Measurements from ENCODE around the gene LIG1.

LIG1 gene

GRCh38 chr19:48170817-48171347 lies 738 bp upstream of the LIG1 start:
- Histone ChIP-seq H3K36me3 (ENCODE audit: insufficient read depth, low read length) (peaks cover 24% of the 10 kb centered on the region; the same call in 1 of the 2 replicates), H4K20me1 (ENCODE audit: insufficient read depth, low read length) (no peaks in the 10 kb centered on the region), H3K27ac (ENCODE audit: low read depth, low read length, poor library complexity, severe bottlenecking) (peak overlapping the region; percentile 50), H3K4me3 (ENCODE audit: low read depth, low read length, poor library complexity, severe bottlenecking) (peak overlapping the region; percentile 96), H3K4me1 (ENCODE audit: insufficient read depth, low read length, severe bottlenecking) (peaks cover 31% of the 10 kb centered on the region), H3K9me2 (ENCODE audit: low read depth, low read length) (no peaks in the 10 kb centered on the region), H3K9ac (ENCODE audit: low read length) (peak overlapping the region; percentile 94), H3K79me2 (ENCODE audit: insufficient read depth, low read length) (peaks cover 24% of the 10 kb centered on the region), H3F3A (ENCODE audit: insufficient read depth, low read length) (no peaks in the 10 kb centered on the region), H3K27me3 (ENCODE audit: insufficient read depth, low read length) (no peaks in the 10 kb centered on the region), H3K4me2 (ENCODE audit: low read length) (peak overlapping the region; percentile 97), H2AFZ (ENCODE audit: low read length) (no peak overlapping the region), H3K9me3 (ENCODE audit: low read length) (no peaks in the 10 kb centered on the region)
- TF ChIP-seq, protein P1, sequence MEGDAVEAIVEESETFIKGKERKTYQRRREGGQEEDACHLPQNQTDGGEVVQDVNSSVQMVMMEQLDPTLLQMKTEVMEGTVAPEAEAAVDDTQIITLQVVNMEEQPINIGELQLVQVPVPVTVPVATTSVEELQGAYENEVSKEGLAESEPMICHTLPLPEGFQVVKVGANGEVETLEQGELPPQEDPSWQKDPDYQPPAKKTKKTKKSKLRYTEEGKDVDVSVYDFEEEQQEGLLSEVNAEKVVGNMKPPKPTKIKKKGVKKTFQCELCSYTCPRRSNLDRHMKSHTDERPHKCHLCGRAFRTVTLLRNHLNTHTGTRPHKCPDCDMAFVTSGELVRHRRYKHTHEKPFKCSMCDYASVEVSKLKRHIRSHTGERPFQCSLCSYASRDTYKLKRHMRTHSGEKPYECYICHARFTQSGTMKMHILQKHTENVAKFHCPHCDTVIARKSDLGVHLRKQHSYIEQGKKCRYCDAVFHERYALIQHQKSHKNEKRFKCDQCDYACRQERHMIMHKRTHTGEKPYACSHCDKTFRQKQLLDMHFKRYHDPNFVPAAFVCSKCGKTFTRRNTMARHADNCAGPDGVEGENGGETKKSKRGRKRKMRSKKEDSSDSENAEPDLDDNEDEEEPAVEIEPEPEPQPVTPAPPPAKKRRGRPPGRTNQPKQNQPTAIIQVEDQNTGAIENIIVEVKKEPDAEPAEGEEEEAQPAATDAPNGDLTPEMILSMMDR (IDR thresholded peaks at IDR 0.05; ENCODE audit: low read length) = no peak
- TF ChIP-seq EZH2 (IDR thresholded peaks at IDR 0.05; ENCODE audit: borderline replicate concordance, low read length) = no peak

DNA sequence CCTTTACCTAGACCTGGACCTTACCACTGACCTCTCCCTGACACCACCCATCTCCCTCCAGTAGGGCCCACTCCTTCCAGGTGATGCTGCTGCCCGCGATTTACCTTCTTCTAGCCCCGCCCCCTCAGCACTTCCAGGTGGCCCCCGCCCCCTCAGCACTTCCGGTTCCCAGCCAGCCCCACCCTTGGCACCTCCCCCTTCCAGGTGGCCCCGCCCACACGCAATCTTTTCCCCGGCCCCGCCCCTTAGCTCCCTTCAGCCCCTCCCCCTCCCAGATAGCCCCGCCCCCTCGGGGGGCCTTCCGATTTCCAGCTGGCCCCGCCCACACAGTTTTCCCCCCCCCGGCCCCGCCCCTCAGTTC lies 586 bp downstream of the LIG1 start:
- H2AFZ ChIP-seq (ENCODE audit: low read length) = no peak overlapping the region
- H3K27me3 ChIP-seq (ENCODE audit: insufficient read depth, low read length) = no peaks in the 10 kb centered on the region
- no peaks in the 10 kb centered on the region for H3F3A ChIP-seq (ENCODE audit: insufficient read depth, low read length)
- H3K4me3 ChIP-seq (ENCODE audit: low read depth, low read length, poor library complexity, severe bottlenecking) = peak overlapping the region; percentile 96
- H3K9ac ChIP-seq (ENCODE audit: low read length) = peak overlapping the region; percentile 94
- H3K27ac ChIP-seq (ENCODE audit: low read depth, low read length, poor library complexity, severe bottlenecking) = peak overlapping the region; percentile 79
- peaks cover 31% of the 10 kb centered on the region; the same call in 1 of the 2 replicates for H3K36me3 ChIP-seq (ENCODE audit: insufficient read depth, low read length)
- H3K79me2 ChIP-seq (ENCODE audit: insufficient read depth, low read length) = peaks cover 24% of the 10 kb centered on the region
- peak overlapping the region; percentile 97 for H3K4me2 ChIP-seq (ENCODE audit: low read length)
- H4K20me1 ChIP-seq (ENCODE audit: insufficient read depth, low read length) = no peaks in the 10 kb centered on the region
- H3K9me3 ChIP-seq (ENCODE audit: low read length) = no peaks in the 10 kb centered on the region
- peaks cover 31% of the 10 kb centered on the region for H3K4me1 ChIP-seq (ENCODE audit: insufficient read depth, low read length, severe bottlenecking)
- H3K9me2 ChIP-seq (ENCODE audit: low read depth, low read length) = no peaks in the 10 kb centered on the region
- TF ChIP-seq EZH2 (IDR thresholded peaks at IDR 0.05; ENCODE audit: borderline replicate concordance, low read length) = no peak
- TF ChIP-seq, protein P1 (IDR thresholded peaks at IDR 0.05; ENCODE audit: low read length) = no peak

DNA sequence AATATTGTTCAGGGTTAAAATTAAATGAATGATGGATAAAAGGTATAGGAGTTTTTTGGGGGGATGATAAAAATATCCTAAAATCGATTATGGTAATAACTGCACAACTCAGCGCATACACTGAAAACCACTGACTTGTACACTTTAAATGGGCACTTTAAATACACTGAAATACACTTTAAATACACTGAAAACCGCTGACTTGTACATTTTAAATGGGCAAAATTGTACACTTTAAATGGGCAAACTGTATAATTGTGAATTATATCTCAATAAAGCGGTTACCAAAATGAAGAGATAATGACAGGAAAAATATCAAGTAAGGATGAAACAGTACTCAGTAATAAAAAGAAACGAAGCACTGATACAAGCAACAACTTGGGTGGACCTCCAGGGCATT lies 1.5 kb downstream of the LIG1 start:
- Histone ChIP-seq H3K9ac (ENCODE audit: low read length) (no peak overlapping the region; the same call in 1 of the 2 replicates), H3K4me1 (ENCODE audit: insufficient read depth, low read length, severe bottlenecking) (peaks cover 31% of the 10 kb centered on the region), H3F3A (ENCODE audit: insufficient read depth, low read length) (no peaks in the 10 kb centered on the region), H3K9me2 (ENCODE audit: low read depth, low read length) (no peaks in the 10 kb centered on the region), H2AFZ (ENCODE audit: low read length) (no peak overlapping the region), H3K4me2 (ENCODE audit: low read length) (peak overlapping the region; percentile 74), H3K9me3 (ENCODE audit: low read length) (no peaks in the 10 kb centered on the region), H3K36me3 (ENCODE audit: insufficient read depth, low read length) (peaks cover 33% of the 10 kb centered on the region; the same call in 1 of the 2 replicates), H3K79me2 (ENCODE audit: insufficient read depth, low read length) (peaks cover 24% of the 10 kb centered on the region), H3K4me3 (ENCODE audit: low read depth, low read length, poor library complexity, severe bottlenecking) (peak overlapping the region; percentile 96), H4K20me1 (ENCODE audit: insufficient read depth, low read length) (no peaks in the 10 kb centered on the region), H3K27me3 (ENCODE audit: insufficient read depth, low read length) (no peaks in the 10 kb centered on the region), H3K27ac (ENCODE audit: low read depth, low read length, poor library complexity, severe bottlenecking) (no peak overlapping the region)
- TF ChIP-seq, protein P1 (IDR thresholded peaks at IDR 0.05; ENCODE audit: low read length) = no peak
- no peak for TF ChIP-seq EZH2 (IDR thresholded peaks at IDR 0.05; ENCODE audit: borderline replicate concordance, low read length)

Measured in OCI-LY1 (cell line).